ENCODE measurements around the gene PXN. TPM values are rescaled to one million over a fixed set of nuclear protein-coding genes. Genes with fewer than 3 reads are reported as not detected.

The PXN gene
- total and polyA plus RNA-seq, 2 of the 13 experiments (the other 11 are each of a cell fraction or from before 2014, with no cell fraction given), result 13.6 to 14.2 TPM

DNA sequence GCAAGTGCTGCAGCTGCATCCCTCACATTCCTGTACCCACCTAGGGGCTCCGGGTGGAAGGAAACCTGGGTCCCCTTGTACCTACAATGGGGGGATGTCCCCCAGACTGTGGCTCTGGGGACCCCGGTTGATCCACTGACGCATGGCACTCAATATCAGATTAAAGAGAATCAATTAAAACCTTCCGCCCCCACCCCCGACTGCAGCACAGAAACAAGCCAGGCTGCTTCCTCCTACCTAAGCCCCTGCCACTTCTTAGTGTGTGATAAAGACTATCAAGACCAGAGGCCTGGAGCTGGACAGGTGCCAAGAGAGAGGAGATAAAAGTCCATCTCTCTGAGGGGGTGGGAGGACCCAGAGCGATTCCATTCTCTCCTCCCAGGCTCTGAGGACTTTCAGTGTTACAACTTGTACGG is 36.5 kb downstream of the PXN start (continued):
- TF ChIP-seq CHD4 (IDR thresholded peaks at IDR 0.05; ENCODE audit: borderline replicate concordance, low read length) (0 out of 2 replicates have a peak, but pooled peaks have one; percentile 38), HNF4A (CRISPR knock-in tag; IDR thresholded peaks at IDR 0.05) (peak; percentile 13; the same call in 1 of the 2 replicates), POGZ (CRISPR knock-in tag; IDR thresholded peaks at IDR 0.05) (no peak), NFIC (IDR thresholded peaks at IDR 0.05; ENCODE audit: low read length) (0 out of 2 replicates have a peak, but pooled peaks have one; percentile 52), NRL (CRISPR knock-in tag; IDR thresholded peaks at IDR 0.05; ENCODE audit: borderline replicate concordance) (no peak), NAIF1 (CRISPR knock-in tag; IDR thresholded peaks at IDR 0.05; ENCODE audit: borderline replicate concordance) (no peak), CERS6 (CRISPR knock-in tag; IDR thresholded peaks at IDR 0.05) (no peak), ZC3H4 (CRISPR knock-in tag; IDR thresholded peaks at IDR 0.05; ENCODE audit: borderline replicate concordance) (no peak), ZBTB20 (CRISPR knock-in tag; IDR thresholded peaks at IDR 0.05; ENCODE audit: borderline replicate concordance, low read depth) (0 out of 2 replicates have a peak, but pooled peaks have one; percentile 27), EP300 (IDR thresholded peaks at IDR 0.05; ENCODE audit: low read depth in 2 of 2, low read length in 2 of 2) (0 out of 4 replicates have a peak, but pooled peaks of 1 of the 2 experiments have one; percentile 6), EP300 (CRISPR knock-in tag; IDR thresholded peaks at IDR 0.05; ENCODE audit: borderline replicate concordance) (no peak), SMC3 (IDR thresholded peaks at IDR 0.05; ENCODE audit: low read length) (0 out of 2 replicates have a peak, but pooled peaks have one; percentile 12)

All from HepG2 (cell line).